KMS-11 (cell line): Measurements from ENCODE around the gene DPF1.

Experiments used
- H2AFZ ChIP-seq: fragments of 200-600 bp; sonication (generic); 2 replicates; pipeline ENCODE4 v1.6.1; 2016; ENCODE audit warnings: antibody characterized with exemption, mixed run types, low read depth
- H3K27ac ChIP-seq: fragments of 200-600 bp; sonication (generic); 2 replicates; pipeline ENCODE4 v1.6.1; 2016; ENCODE audit warnings: mild to moderate bottlenecking, mixed run types
- H3K27me3 ChIP-seq: fragments of 200-600 bp; sonication (generic); 2 replicates; pipeline ENCODE4 v1.6.1; 2017; ENCODE audit warnings: mild to moderate bottlenecking, low read depth, mixed run types, moderate library complexity; ENCODE audit not compliant: insufficient read depth
- H3K36me3 ChIP-seq: fragments of 200-600 bp; sonication (generic); 2 replicates; pipeline ENCODE4 v1.6.1; 2017; ENCODE audit warnings: mild to moderate bottlenecking, mixed run types; ENCODE audit not compliant: insufficient read depth
- H3K4me1 ChIP-seq: fragments of 200-600 bp; sonication (generic); 2 replicates; pipeline ENCODE4 v1.6.1; 2016; ENCODE audit warnings: mild to moderate bottlenecking, low read depth, mixed run types; ENCODE audit not compliant: poor library complexity, severe bottlenecking
- H3K4me2 ChIP-seq: fragments of 200-600 bp; sonication (generic); 2 replicates; pipeline ENCODE4 v1.7.0; 2016; ENCODE audit warnings: mild to moderate bottlenecking, mixed run types
- H3K4me3 ChIP-seq: fragments of 200-600 bp; sonication (generic); IDR thresholded peaks from 2 replicates; pipeline ENCODE4 v1.6.1; 2017; ENCODE audit warnings: low read depth, low read length, mixed read lengths; ENCODE audit not compliant: insufficient read depth
- H3K79me2 ChIP-seq: fragments of 200-600 bp; sonication (generic); 2 replicates; pipeline ENCODE4 v1.6.1; 2016; ENCODE audit warnings: low read depth, mixed run types; ENCODE audit not compliant: insufficient read depth
- H3K9ac ChIP-seq: fragments of 200-600 bp; sonication (generic); 2 replicates; pipeline ENCODE4 v1.6.1; 2016; ENCODE audit warnings: mild to moderate bottlenecking, mixed run types
- H4K20me1 ChIP-seq: fragments of 200-600 bp; sonication (generic); 2 replicates; pipeline ENCODE4 v1.6.1; 2016; ENCODE audit warnings: mild to moderate bottlenecking, mixed run types; ENCODE audit not compliant: insufficient read depth
- TF ChIP-seq, protein P1 (sequence below): fragments of 200-600 bp; sonication (generic); conservative IDR thresholded peaks from 2 replicates; pipeline ENCODE4 v1.6.1; 2017; ENCODE audit warnings: low read depth, mild to moderate bottlenecking, antibody characterized with exemption, low read length, moderate library complexity, mixed read lengths

Gene DPF1

DNA sequence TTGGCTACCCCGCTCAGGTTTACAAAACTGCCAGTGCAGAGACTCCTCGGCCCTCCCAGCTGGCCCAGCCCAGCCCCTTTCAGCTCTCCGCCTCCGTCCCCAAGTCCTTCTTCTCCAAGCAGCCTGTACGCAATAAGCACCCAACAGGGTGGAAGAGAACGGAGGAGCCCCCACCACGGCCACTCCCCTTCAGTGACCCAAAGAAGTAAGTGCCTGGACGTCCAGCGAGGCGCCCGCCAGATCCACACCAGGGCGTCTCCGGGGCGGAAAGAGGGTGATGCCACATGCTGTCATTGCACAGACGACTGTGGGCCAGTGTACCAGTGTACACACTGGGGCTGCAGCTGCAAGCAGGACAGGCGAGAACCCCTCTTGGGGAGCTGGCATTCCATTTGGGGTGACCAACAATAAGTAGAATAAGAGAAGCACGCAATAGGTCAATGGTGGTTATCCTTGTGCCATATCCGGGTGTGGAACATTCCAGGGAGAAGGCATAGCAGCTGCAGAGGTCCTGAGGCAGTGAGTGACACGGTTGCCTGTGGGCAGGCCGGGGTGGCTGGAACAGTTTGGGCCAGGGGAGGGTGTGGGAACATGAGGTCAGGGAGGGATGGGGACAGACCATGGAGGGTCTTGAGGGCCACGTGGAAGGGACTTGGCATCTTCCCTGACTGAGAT, 41.3 kb downstream of the DPF1 start:
- TF ChIP-seq, protein P1, sequence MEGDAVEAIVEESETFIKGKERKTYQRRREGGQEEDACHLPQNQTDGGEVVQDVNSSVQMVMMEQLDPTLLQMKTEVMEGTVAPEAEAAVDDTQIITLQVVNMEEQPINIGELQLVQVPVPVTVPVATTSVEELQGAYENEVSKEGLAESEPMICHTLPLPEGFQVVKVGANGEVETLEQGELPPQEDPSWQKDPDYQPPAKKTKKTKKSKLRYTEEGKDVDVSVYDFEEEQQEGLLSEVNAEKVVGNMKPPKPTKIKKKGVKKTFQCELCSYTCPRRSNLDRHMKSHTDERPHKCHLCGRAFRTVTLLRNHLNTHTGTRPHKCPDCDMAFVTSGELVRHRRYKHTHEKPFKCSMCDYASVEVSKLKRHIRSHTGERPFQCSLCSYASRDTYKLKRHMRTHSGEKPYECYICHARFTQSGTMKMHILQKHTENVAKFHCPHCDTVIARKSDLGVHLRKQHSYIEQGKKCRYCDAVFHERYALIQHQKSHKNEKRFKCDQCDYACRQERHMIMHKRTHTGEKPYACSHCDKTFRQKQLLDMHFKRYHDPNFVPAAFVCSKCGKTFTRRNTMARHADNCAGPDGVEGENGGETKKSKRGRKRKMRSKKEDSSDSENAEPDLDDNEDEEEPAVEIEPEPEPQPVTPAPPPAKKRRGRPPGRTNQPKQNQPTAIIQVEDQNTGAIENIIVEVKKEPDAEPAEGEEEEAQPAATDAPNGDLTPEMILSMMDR, result no peak
- no peaks in the 10 kb centered on the region for H3K27me3 ChIP-seq
- no peak overlapping the region for H3K4me2 ChIP-seq
- H4K20me1 ChIP-seq, result no peaks in the 10 kb centered on the region
- no peak overlapping the region for H3K9ac ChIP-seq
- no peaks in the 10 kb centered on the region for H3K4me1 ChIP-seq
- no peak overlapping the region for H3K4me3 ChIP-seq
- no peaks in the 10 kb centered on the region for H3K36me3 ChIP-seq
- H2AFZ ChIP-seq, result no peak overlapping the region
- no peaks in the 10 kb centered on the region for H3K79me2 ChIP-seq
- H3K27ac ChIP-seq, result no peak overlapping the region

DNA sequence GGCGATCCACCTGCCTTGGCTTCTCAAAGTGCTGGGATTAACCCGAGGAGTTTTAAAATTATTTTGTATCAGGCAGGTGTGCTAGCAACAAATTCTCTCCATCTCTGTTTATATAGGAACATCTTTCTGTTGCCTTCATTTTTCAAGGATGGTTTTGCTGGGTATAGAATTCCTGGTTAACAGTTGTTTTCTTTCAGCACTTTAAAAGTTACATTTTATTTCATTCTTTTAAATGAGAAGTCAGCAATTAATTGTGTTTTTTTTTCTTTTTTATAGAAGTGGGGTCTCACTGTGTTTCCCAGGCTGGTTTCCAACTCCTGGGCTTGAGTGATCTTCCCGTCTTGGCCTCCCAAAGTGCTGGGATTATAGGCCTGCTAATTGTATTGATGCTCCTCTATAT, 44.0 kb downstream of the DPF1 start:
- no peaks in the 10 kb centered on the region for H3K79me2 ChIP-seq
- H3K27me3 ChIP-seq, result no peaks in the 10 kb centered on the region
- H4K20me1 ChIP-seq, result no peaks in the 10 kb centered on the region
- no peak overlapping the region for H3K4me3 ChIP-seq
- H3K4me1 ChIP-seq, result no peaks in the 10 kb centered on the region
- TF ChIP-seq, protein P1, result no peak
- no peak overlapping the region for H2AFZ ChIP-seq
- H3K27ac ChIP-seq, result no peak overlapping the region
- no peak overlapping the region for H3K9ac ChIP-seq
- H3K36me3 ChIP-seq, result no peaks in the 10 kb centered on the region
- H3K4me2 ChIP-seq, result no peak overlapping the region

DNA sequence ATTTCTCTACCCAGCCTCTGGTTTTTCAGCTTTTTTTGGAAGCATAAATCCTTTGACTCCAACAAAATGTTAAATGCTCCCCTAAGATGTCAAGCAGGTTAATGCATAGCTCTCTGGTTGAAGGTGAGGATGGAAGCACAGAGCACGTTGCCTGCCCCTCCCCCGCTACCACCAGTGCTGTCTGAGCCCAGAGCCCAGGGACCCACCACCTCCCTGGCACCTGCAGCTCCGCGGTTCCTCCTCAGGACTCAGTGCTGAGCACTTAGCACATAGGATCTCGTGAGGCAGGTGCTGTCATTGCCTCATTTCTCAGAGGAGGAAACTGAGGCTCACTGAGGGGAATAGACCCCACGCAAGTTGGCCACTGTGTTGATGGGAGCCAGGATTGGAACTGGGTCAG, 48.6 kb downstream of the DPF1 start:
- H3K79me2 ChIP-seq, result no peaks in the 10 kb centered on the region
- no peak overlapping the region for H2AFZ ChIP-seq
- TF ChIP-seq, protein P1, result no peak
- no peaks in the 10 kb centered on the region for H4K20me1 ChIP-seq
- no peaks in the 10 kb centered on the region for H3K36me3 ChIP-seq
- H3K4me1 ChIP-seq, result no peaks in the 10 kb centered on the region
- no peak overlapping the region for H3K4me3 ChIP-seq
- H3K9ac ChIP-seq, result no peak overlapping the region
- H3K27ac ChIP-seq, result no peak overlapping the region
- H3K4me2 ChIP-seq, result no peak overlapping the region
- no peaks in the 10 kb centered on the region for H3K27me3 ChIP-seq

DNA sequence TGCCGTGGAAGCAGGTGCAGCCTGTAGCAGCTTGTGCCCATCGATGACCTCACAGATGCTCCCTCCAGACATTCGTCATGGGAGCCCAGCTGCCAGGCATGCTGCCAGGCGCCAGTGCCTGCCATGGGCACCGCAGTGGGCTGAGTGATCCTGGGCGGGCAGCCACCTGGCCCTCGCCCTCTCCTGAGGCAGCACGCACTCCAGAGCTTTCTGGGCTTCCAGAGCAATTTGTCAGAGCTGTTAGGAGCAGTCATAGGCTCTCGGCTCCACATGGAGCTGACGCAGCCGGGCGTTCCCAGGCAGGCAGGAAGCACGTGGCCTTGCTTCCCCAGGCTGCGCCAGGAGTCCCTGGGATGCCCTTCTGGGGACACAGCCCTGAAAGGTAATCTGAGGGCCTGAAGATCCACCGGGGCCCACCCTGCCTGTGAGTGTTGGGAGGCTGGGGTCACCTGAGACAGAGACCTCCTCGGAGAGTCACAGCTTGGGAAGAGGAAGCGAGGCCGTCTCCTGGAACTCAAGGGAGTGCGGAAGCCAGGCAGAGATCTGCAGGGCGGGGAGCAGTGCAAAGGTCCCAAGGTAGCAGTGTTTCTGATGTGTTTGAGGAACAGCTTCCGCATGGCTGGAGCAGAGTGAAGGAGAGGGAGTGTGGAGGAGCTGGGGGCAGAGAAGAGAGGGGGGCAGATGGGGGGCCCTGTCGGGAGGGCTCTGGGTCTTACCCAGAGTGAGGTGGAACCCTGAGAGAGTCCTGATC, 50.6 kb downstream of the DPF1 start:
- H3K27ac ChIP-seq, result no peak overlapping the region
- H3K9ac ChIP-seq, result no peak overlapping the region
- no peak overlapping the region for H3K4me3 ChIP-seq

More for the DNA sequence above, 50.6 kb downstream of the DPF1 start:
- H3K4me2 ChIP-seq, result no peak overlapping the region
- no peaks in the 10 kb centered on the region for H3K4me1 ChIP-seq
- no peak overlapping the region for H2AFZ ChIP-seq
- H3K79me2 ChIP-seq, result no peaks in the 10 kb centered on the region
- TF ChIP-seq, protein P1, result no peak
- no peaks in the 10 kb centered on the region for H3K36me3 ChIP-seq
- H4K20me1 ChIP-seq, result no peaks in the 10 kb centered on the region
- no peaks in the 10 kb centered on the region for H3K27me3 ChIP-seq
